ENCODE data around the gene GUCY1B1. TPM values are rescaled to one million over a fixed set of nuclear protein-coding genes. Genes with fewer than 3 reads are reported as not detected.
A peak's percentile ranks its signal among the peaks of the same experiment; 100 is the strongest.
"Not testable (repeated sequence)": the region's sequence is repeated elsewhere in the genome, so short reads cannot be mapped to it uniquely, and the experiment has no call there.

Gene GUCY1B1
- total RNA-seq, 2 experiments from 2014 or later, result not detected

DNA sequence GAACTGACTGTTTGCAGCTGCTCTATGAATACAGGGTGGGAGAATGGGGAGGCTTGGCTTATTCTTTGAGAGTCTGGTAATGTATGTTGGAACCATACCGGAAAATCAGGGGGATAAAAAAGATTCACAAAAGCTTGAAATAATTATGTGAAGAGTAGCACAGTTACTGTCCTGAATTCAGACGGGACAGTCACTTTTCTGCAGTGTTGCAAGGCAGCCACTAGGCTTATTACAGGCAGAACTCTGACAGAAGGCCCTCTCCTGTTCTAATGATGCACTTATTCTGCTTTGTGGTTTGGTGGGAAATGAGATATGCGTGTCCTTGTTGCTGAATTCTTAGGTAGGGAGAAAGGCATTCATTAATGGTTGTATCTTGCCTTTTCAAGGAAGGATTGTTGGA is 37.2 kb downstream of the GUCY1B1 start:
- H3K27me3 Mint-ChIP-seq, result peaks cover 6% of the 10 kb centered on the region
- DNase-seq, result no peak
- H3K4me1 Mint-ChIP-seq, result no peaks in the 10 kb centered on the region
- no peak overlapping the region for H3K27ac Mint-ChIP-seq
- H3K9me3 Mint-ChIP-seq, result no peaks in the 10 kb centered on the region
- no peak overlapping the region for H3K4me3 Mint-ChIP-seq
- no peak for ATAC-seq (ENCODE audit: low read depth)
- H3K36me3 Mint-ChIP-seq, result no peaks in the 10 kb centered on the region
- POLR2A ChIA-PET, result interaction anchor here (1.0 kb wide), 1 partner anchor 158 kb away, joined by 3 read pairs; the partner anchor contains the start of gene CTSO

DNA sequence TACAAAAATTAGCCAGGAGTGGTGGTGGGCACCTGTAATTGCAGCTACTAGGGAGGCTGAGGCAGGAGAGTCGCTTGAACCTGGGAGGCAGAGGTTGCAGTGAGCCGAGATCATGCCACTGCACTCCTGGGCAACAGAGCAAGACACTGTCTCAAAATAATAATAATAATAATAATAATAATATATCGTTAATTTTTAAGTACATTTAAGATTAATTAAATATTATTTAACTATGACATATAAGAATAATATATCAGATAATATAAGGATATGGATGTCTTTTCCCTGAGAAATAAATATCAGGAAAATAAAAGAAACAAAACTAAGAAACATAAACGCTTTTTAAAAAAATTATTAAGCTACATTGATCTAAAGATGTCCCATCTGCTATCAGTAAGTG is 38.8 kb downstream of the GUCY1B1 start:
- DNase-seq; ATAC-seq (ENCODE audit: low read depth); POLR2A ChIA-PET; H3K9me3 Mint-ChIP-seq; H3K4me1 Mint-ChIP-seq; H3K36me3 Mint-ChIP-seq; H3K4me3 Mint-ChIP-seq; H3K27me3 Mint-ChIP-seq; H3K27ac Mint-ChIP-seq: not testable (repeated sequence)

DNA sequence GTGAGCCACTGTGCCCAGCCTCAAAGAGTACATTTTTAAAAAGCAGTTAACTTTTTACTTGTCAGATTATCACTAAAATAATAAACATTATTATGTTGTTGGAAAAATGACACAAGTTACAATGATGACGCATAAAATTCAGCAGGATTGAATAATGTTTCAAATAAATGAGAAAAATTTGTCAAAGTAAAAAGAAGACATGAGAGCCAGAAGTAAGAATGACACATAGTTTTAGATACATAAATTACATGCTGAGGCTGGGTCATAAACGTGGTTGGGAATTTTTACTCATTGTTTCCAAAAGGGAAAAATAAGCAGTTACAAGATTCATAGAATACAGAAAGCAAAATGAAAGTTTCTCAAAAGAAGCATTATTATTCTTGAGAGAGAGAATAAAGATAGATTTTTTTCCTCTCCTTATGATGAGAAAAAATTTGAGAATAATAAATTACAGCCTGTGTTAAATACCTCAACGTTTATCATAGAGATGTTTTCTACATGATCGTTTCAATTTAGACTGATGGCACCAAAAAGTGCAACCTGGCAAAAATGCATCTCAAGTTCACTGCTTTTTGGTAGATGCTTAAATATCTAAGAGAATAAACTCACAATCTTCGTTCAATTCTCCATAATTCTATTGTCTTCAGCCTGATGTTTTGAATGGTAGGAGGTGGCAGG is 40.4 kb downstream of the GUCY1B1 start:
- H3K27me3 Mint-ChIP-seq, result peaks cover 6% of the 10 kb centered on the region
- DNase-seq (no peak), ATAC-seq (ENCODE audit: low read depth) (no peak)
- H3K4me1 Mint-ChIP-seq, result no peaks in the 10 kb centered on the region
- POLR2A ChIA-PET, result no interaction called here
- H3K27ac Mint-ChIP-seq, result no peak overlapping the region
- H3K36me3 Mint-ChIP-seq, result no peaks in the 10 kb centered on the region
- H3K9me3 Mint-ChIP-seq, result no peaks in the 10 kb centered on the region
- no peak overlapping the region for H3K4me3 Mint-ChIP-seq

DNA sequence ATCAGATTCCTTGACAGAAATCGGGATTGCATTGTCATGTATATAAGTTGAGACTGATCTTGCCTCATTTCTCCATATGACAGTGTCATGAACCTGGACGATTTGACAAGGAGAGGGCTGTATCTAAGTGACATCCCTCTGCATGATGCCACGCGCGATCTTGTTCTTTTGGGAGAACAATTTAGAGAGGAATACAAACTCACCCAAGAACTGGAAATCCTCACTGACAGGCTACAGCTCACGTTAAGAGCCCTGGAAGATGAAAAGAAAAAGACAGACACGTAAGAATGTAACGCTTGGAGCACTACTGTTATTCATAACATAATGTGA is 40.9 kb downstream of the GUCY1B1 start:
- H3K9me3 Mint-ChIP-seq, result no peaks in the 10 kb centered on the region
- H3K36me3 Mint-ChIP-seq, result no peaks in the 10 kb centered on the region
- H3K4me3 Mint-ChIP-seq, result no peak overlapping the region
- H3K27ac Mint-ChIP-seq, result no peak overlapping the region
- H3K27me3 Mint-ChIP-seq, result peaks cover 6% of the 10 kb centered on the region
- DNase-seq (no peak), ATAC-seq (ENCODE audit: low read depth) (no peak)
- H3K4me1 Mint-ChIP-seq, result no peaks in the 10 kb centered on the region
- POLR2A ChIA-PET, result no interaction called here

DNA sequence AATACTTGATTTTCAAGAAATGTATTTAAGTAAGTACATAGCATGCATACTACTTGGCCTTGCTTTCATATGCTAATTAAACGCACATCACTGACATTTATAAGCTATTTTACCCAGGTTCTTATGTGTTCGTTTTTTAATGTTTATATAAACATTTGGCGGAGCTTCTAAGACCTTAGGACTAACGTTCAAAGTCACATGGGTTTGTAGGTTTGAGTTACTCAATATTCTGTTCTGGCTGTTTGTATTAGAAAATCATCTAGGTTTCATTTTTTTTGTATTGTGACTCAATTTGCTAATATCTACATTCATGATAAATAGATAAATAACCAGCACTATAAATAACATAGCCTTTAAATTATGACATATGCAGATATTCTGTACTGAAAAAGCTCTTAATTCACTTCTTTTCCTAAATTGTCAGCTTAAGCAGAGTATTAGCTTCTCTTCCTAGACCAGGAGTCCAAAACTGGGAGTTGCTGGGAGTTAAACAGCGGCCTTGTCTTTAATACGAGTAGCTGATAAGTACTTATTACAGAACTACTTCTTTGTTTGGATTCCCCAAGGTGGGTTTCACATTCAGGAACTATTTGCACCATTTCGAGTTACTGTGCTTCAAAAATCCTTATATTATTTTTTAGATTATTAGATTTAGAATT is 42.0 kb downstream of the GUCY1B1 start:
- H3K4me3 Mint-ChIP-seq, result no peak overlapping the region
- peaks cover 1% of the 10 kb centered on the region for H3K4me1 Mint-ChIP-seq
- no peak for ATAC-seq (ENCODE audit: low read depth)

DNA sequence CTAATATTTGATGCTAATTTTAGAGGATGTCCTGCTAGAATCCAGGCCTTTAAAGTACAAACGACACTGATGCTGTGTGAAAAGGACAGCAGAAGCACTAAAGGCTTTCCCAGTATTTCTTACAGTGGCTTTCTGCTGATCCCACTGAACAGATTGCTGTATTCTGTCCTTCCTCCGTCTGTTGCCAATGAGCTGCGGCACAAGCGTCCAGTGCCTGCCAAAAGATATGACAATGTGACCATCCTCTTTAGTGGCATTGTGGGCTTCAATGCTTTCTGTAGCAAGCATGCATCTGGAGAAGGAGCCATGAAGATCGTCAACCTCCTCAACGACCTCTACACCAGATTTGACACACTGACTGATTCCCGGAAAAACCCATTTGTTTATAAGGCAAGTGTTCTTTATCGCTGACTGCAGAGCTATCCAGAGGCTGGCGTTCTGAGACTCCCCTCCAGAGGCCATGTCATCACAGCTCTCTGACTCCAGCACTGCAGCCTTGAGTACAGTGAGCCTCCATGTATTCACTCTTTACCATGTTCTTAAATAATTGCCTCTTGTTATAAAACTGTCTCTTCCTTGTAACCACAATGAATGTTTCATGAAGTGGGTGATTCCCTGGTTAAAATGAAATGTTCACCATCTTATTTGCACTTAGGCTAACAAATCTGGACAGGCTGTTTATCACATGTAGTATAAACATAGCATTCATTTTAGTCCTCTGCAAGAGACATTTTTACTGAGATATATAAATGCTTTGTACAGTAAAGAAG is 43.6 kb downstream of the GUCY1B1 start:
- H3K27ac Mint-ChIP-seq, result no peak overlapping the region

More for the DNA sequence above, 42.0 kb downstream of the GUCY1B1 start:
- DNase-seq, result no peak
- Mint-ChIP-seq H3K27me3 (peaks cover 3% of the 10 kb centered on the region), H3K9me3 (no peaks in the 10 kb centered on the region), H3K27ac (no peak overlapping the region), H3K36me3 (no peaks in the 10 kb centered on the region)
- POLR2A ChIA-PET, result no interaction called here

DNA sequence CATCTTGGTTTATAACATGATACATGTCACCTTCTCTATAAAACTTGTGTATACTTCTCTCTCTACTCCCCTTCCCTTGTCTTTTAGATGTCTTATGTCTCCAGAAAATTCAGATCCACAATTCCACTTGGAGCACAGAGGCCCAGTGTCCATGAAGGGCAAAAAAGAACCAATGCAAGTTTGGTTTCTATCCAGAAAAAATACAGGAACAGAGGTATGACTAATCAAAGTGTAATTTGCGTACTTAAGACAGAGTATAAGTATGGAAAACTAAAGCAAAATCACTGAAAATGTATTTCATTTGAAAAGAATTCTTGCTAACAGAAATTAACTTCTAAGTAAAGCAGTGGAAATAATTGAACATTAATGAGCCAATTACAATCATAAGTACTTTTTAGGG is 46.2 kb downstream of the GUCY1B1 start:
- Mint-ChIP-seq H3K4me3 (no peak overlapping the region), H3K36me3 (no peaks in the 10 kb centered on the region), H3K9me3 (no peaks in the 10 kb centered on the region), H3K27me3 (no peaks in the 10 kb centered on the region), H3K4me1 (peaks cover 3% of the 10 kb centered on the region), H3K27ac (no peak overlapping the region)
- ATAC-seq (ENCODE audit: low read depth) (no peak), DNase-seq (no peak)
- POLR2A ChIA-PET, result no interaction called here

More for the DNA sequence above, 43.6 kb downstream of the GUCY1B1 start:
- POLR2A ChIA-PET, result no interaction called here
- ATAC-seq (ENCODE audit: low read depth) (no peak), DNase-seq (no peak)
- no peak overlapping the region for H3K4me3 Mint-ChIP-seq
- H3K4me1 Mint-ChIP-seq, result peaks cover 1% of the 10 kb centered on the region
- peaks cover 3% of the 10 kb centered on the region for H3K27me3 Mint-ChIP-seq
- no peaks in the 10 kb centered on the region for H3K36me3 Mint-ChIP-seq
- no peaks in the 10 kb centered on the region for H3K9me3 Mint-ChIP-seq

DNA sequence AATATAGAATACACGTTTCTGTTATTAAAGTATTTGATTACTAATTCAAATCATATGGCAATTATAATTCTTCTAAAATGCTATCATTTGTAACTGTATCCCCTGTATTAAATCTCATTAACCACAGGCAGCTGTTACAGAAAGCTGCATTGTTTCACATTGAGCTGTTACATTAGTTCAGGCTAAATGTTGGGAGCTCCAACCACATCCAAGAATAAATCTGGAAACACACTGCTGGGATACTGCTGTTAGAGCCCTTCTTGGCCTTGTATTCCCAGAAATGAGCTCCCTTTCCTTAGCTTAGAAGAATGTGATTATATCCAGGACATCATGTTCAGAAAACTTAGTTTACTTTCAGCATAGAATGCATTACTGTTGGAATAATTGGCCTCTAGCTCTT is 48.2 kb downstream of the GUCY1B1 start:
- Mint-ChIP-seq H3K4me3 (no peak overlapping the region), H3K27me3 (no peaks in the 10 kb centered on the region), H3K4me1 (peaks cover 3% of the 10 kb centered on the region), H3K27ac (no peak overlapping the region), H3K9me3 (no peaks in the 10 kb centered on the region), H3K36me3 (no peaks in the 10 kb centered on the region)
- DNase-seq, result no peak
- POLR2A ChIA-PET, result no interaction called here
- ATAC-seq (ENCODE audit: low read depth), result no peak

DNA sequence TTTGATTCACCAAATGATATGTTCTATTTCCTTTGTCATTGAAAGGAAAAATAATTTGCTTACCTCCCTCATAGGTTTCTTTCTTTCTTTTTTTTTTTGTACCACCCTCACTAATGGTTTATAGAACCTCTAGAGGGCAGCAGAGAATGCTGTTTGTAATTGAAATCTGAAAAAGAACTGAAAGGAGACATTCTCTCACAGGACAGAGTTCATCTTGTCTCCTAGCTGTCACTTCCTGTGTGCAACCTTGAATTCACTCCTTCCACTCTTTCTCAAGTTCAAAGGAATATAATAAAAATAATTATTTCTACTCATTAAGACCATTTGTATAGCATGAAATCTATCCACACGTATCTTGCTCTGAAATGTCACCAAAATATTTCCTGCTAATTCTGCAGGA is 51.0 kb downstream of the GUCY1B1 start:
- no peaks in the 10 kb centered on the region for H3K36me3 Mint-ChIP-seq
- ATAC-seq (ENCODE audit: low read depth) (peak; percentile 86), DNase-seq (no peak)
- H3K27ac Mint-ChIP-seq, result no peak overlapping the region
- H3K4me1 Mint-ChIP-seq, result peaks cover 3% of the 10 kb centered on the region
- no peak overlapping the region for H3K4me3 Mint-ChIP-seq
- POLR2A ChIA-PET, result interaction anchor here (1.6 kb wide), 1 partner anchor 144 kb away, joined by 21 read pairs; the partner anchor contains the start of gene CTSO
- H3K9me3 Mint-ChIP-seq, result no peaks in the 10 kb centered on the region
- H3K27me3 Mint-ChIP-seq, result no peaks in the 10 kb centered on the region

DNA sequence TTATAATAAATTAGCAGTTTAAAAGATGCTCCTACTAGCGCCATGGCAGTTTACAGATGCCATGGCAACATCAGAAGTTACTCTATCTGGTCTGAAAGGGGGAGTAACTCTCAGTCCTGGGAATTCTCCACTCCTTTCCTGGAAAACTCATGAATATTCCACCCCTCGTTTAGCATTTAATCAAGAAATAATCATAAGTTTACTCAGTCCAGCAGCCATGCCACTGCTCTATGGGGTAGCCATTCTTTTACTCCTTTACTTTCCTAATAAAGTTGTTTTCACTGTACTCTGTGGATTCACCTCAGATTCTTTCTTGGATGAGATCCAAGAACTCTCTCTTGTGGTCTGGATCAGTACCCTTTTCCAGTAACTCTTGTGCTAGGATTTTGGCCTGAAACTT is 52.3 kb downstream of the GUCY1B1 start:
- H3K36me3 Mint-ChIP-seq, result no peaks in the 10 kb centered on the region
- no peak overlapping the region for H3K4me3 Mint-ChIP-seq
- DNase-seq, result no peak
- H3K9me3 Mint-ChIP-seq, result no peaks in the 10 kb centered on the region
- peaks cover 2% of the 10 kb centered on the region for H3K4me1 Mint-ChIP-seq
- no peak for ATAC-seq (ENCODE audit: low read depth)
- POLR2A ChIA-PET, result interaction anchor here (1.6 kb wide), 1 partner anchor 142 kb away, joined by 21 read pairs; the partner anchor contains the start of gene CTSO
- no peak overlapping the region for H3K27ac Mint-ChIP-seq
- peaks cover 1% of the 10 kb centered on the region for H3K27me3 Mint-ChIP-seq

DNA sequence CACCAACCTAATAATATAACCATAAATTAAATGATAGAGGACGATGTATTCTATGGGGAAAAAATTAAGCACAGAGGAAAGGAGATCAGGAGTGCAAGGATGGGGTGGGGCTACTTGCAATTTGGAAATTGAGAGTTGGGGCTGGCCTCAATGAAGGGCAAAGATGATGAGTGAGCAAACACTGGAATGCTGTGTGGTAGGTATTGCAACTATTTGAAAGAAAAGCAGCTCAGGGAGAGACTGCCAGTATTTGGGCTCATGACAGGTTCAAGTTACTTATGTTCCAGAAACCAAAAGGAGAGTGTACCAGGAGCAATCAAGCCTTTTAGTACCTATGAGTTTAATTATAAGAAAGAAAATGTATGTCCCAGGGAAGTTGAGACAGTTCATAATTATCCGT is 59.8 kb downstream of the GUCY1B1 start:
- ATAC-seq (ENCODE audit: low read depth), result no peak
- H3K4me1 Mint-ChIP-seq, result no peaks in the 10 kb centered on the region
- DNase-seq, result no peak
- no peaks in the 10 kb centered on the region for H3K9me3 Mint-ChIP-seq
- H3K36me3 Mint-ChIP-seq, result no peaks in the 10 kb centered on the region
- no peak overlapping the region for H3K27ac Mint-ChIP-seq
- H3K27me3 Mint-ChIP-seq, result peaks cover 5% of the 10 kb centered on the region
- POLR2A ChIA-PET, result no interaction called here
- H3K4me3 Mint-ChIP-seq, result no peak overlapping the region

DNA sequence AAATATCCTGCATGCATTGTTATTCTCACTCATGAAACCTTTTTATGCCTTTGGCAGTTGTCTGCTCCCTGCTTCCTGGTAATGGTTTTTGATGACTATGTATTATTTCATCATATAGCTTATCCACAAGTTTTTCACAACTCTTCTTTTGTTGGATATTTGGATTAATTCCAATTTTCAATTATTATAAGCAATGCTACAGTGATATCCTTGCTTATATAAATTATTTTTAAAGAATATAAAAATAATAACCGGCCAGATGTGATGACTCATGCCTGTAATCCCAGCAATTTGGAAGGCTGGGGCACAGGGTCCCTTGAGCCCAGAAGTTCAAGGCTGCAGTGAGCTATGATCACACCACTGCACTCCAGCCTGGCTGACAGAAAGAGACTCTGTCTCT is 60.2 kb downstream of the GUCY1B1 start:
- H3K27me3 Mint-ChIP-seq, result peaks cover 5% of the 10 kb centered on the region
- H3K27ac Mint-ChIP-seq, result no peak overlapping the region
- no peaks in the 10 kb centered on the region for H3K9me3 Mint-ChIP-seq
- DNase-seq (no peak), ATAC-seq (ENCODE audit: low read depth) (no peak)
- no peaks in the 10 kb centered on the region for H3K36me3 Mint-ChIP-seq
- POLR2A ChIA-PET, result no interaction called here
- H3K4me3 Mint-ChIP-seq, result no peak overlapping the region
- no peaks in the 10 kb centered on the region for H3K4me1 Mint-ChIP-seq

DNA sequence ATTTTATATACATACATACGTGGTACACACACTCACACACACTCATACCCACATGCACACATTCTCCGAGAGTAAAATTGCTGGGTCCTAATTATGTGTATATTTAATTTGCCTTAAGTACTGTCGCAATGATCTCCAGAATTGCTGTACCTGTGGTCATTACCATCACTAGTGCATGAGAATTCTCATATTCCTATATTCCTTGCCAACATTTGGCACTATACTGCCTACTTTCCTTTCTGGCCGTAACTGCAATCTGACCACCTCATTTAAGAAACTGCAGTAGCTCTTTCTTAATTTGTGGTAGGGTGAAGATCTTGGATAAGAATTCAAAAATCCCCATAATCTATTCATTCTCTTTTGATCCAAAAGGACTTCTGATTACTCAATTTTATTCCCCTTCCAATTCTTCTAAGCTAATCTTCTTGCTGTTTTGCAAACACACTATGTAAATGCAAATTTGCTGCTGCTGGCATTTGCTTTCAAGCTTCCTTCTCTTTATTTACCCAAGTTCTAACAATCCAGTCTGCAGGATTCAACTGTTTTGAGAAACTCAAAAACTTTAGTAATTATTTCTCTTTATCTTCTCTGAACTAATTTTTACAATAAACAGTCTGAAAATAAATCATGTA is 62.2 kb downstream of the GUCY1B1 start:
- H3K4me3 Mint-ChIP-seq, result no peak overlapping the region
- H3K27ac Mint-ChIP-seq, result no peak overlapping the region
- DNase-seq, result no peak
- H3K27me3 Mint-ChIP-seq, result peaks cover 5% of the 10 kb centered on the region
- no peaks in the 10 kb centered on the region for H3K9me3 Mint-ChIP-seq
- ATAC-seq (ENCODE audit: low read depth), result no peak
- H3K36me3 Mint-ChIP-seq, result no peaks in the 10 kb centered on the region
- no peaks in the 10 kb centered on the region for H3K4me1 Mint-ChIP-seq
- POLR2A ChIA-PET, result no interaction called here
